Dermis blood vessel endothelial cell (primary cell): ENCODE measurements around the gene HMX2. TPM values are rescaled to one million over a fixed set of nuclear protein-coding genes. Genes with fewer than 3 reads are reported as not detected.
A peak's percentile ranks its signal among the peaks of the same experiment; 100 is the strongest.

Source experiments
- DNase-seq: peaks from one replicate; pipeline ENCODE4 v3.0.0; 2010
- total RNA-seq: library from RNA; depleted of rRNA; stranded (reverse); fragments of >200 nt; gene quantifications from 2 replicates; pipeline ENCODE4 v1.2.3, GENCODE V29; 2014

The HMX2 gene
- not detected in 2 replicates for total RNA-seq

GRCh38 chr10:123147635-123148413, at the start of gene HMX2:
Gene HMX2, plus strand, starts transcription at chr10:123148136. Its CDS starts 243 bp downstream, at chr10:123148379.
- no peak for DNase-seq

- no peak for DNase-seq
These were observed 47.7 kb upstream of the HMX2 start for GRCh38 chr10:123100030-123100762.

DNA sequence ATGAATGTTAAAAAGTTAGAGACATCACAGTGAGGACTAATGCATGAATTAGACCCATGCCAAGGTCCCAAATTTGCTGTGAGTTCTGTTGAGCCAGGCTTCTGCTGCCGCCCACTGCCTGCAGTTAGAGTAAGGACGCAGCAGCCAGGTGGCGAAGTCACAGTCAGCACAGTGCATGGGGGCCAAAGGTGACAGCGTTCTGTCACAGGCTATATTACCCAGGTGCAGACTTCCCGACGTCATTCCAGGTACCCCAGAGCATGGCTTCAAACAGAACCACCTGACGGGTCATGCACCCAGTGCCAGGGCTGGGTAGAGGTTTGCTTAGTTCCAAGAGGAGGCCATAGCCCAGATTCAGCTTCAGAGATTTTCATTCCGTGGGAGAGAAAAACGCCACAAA, 46.1 kb upstream of the HMX2 start:
- no peak for DNase-seq

DNA sequence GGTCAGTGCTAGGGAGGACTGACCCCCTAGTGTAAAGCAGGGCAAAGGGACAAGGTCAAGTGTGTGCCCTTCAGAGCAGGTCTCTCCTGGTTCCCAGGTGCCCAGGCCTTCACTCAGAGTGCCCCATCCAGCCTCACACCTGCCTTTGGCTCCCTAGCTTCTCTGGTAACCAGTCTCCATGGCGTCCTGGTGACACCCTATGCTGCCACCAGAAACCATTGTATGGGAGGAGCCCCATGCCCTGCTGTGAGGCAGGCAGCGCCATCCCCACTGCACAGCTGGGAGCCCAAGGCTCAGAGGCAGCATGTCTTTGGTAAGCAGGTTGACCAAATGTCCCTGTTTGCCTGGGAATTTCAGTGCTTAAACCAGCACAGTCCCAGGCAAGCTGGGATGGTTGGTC, 45.3 kb upstream of the HMX2 start:
- DNase-seq, result no peak

DNA sequence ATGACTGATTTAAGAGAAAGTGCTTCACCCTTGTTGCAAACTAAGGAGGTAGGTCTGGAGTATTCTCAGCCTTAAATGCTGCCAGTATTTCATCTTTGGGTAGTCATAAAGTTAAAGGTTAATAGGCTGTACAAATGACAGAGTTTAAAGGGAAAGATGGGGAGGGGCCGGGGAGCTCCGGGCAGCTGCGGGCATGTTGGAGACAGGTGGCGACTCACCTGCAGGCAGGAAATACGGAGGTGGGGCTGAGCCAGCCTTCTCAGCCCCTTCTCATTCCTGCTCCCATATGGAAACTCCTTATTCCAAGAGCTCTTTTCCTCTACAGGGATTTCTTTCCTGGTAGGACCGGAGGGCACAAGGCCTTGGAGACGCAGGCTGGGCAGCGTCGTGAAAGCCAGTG, 44.0 kb upstream of the HMX2 start:
- DNase-seq, result no peak

GRCh38 chr10:123109466-123109865, 38.5 kb upstream of the HMX2 start:
- DNase-seq, result no peak

GRCh38 chr10:123117644-123118417, 30.1 kb upstream of the HMX2 start:
- no peak for DNase-seq

GRCh38 chr10:123119081-123119480, 28.9 kb upstream of the HMX2 start:
- DNase-seq, result no peak

DNA sequence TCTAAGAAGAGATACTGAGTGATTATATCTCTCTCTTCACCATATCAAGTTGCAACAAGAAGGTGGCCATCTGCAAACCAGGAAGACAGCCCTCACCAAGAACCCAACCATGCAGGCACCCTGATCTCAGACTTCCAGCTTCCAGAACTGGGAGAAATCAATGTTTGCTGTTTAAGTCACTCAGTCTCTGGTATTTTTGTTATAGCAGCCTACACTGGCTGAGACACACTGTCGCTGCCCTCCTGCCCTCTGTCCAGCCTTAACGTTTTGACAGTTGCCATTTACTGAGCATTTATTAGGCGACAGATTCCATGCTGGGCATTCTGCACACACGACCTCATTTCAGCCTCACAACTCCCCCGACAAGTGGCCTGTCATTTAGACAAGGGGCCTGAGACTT, 21.7 kb upstream of the HMX2 start:
- no peak for DNase-seq

- no peak for DNase-seq
These were observed 18.2 kb upstream of the HMX2 start for GRCh38 chr10:123129618-123130271.

DNA sequence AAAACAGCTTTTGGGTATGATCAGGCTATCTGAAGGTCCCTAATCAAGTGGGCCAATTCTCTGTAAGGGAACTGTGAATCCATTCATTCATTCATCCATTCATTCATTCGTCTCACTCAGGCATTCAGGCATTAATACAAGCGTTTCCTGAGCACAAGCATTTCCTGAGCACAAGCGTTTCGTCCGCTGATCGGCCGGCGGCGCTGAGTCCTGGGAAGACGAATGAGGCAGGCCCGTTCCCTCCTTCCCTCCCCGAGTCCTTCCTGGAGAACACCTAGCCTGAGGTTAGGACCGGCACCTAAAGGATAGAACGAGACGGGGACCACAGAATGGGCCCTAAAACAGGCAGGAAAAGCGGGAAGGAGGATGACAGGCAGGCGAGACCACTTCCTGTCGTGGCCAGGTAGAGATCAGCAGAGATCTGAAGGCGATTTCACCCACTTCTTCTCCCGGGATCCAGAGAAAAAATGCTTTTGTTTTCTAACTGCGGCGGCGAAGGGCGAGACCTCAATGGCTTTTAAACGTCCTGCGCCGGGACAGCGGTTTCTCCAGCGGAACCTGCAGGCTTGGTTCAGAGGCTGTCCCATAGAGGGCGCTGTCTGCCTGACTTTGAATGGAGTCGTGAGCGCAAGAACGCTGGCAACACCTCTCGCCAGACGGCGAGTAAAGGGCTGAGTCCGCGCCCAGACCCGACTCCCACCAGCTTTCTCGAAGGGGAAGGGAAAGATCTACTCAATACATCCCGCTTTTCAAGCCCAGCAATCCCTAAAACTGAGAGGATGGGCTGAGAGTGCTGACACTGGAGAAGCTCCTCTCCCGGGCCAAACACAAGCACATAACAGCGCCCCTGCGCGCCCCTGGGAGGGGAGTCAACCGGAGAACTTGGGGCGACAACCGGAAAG, 15.1 kb upstream of the HMX2 start:
- DNase-seq, result peak; percentile 93

DNA sequence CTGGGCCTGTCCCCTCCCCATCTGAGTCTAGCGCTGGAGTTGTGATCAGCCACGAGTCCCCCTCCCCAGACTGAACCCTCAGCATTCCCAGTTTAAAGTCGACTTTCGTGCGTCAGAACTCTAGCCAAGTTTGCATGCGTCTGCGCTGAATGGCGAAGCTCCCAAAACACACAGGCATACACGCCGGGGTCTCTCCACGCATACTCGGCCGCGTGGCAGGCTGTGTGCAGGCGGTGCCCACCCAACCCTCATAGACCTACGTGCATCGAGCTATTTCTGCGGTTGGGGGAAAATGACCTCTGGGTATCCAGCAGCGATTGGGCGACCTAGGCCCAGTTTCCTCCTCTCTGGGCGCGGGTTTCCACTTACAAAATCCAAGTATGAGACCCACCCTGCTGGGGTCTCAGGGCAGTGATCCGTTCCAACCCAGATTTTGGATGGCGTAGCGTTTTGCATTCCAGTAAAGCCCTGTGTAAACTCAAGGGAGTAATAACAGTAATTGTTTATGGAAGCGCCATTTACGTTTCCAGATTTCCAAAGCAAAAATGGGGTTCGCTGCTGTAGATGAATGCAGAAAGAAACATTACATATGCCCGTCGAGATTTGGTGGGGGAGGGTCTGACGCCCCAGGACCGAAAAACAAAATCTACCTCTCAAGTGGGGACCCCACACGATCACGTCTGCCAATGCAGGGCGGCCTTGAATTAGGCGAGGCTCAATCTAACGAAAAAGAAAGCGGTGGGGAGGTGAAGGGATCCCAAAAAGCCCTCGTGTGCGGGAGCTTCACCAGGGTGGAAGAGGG, 14.2 kb upstream of the HMX2 start:
- DNase-seq, result no peak

GRCh38 chr10:123134343-123134914, 13.5 kb upstream of the HMX2 start:
- DNase-seq, result no peak

DNA sequence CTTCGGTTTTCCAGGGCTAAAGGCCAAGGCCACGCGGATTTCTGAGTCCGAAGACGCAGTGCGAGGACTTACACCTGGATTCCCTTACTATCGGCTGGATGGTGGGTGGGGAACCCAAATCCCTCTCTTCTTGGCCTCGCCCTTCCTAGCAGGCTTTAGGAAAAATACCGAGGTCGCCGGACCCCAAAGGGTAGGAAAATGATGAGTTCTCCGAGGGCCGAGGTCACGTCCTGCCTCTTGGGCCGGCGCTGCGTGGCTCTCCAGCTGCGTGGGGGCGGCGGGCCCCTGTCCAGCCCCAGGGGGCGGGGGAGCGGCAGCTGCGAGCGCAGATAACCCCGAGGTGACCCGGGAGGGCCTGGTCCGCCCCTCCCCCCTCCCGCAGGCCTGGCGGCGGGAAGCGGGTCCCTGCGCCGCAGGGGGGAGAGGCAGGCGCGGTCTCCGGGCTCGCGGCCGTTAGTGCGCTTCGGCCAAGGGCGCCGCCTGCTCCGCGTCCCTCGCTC, 13.0 kb upstream of the HMX2 start:
- DNase-seq, result no peak

DNA sequence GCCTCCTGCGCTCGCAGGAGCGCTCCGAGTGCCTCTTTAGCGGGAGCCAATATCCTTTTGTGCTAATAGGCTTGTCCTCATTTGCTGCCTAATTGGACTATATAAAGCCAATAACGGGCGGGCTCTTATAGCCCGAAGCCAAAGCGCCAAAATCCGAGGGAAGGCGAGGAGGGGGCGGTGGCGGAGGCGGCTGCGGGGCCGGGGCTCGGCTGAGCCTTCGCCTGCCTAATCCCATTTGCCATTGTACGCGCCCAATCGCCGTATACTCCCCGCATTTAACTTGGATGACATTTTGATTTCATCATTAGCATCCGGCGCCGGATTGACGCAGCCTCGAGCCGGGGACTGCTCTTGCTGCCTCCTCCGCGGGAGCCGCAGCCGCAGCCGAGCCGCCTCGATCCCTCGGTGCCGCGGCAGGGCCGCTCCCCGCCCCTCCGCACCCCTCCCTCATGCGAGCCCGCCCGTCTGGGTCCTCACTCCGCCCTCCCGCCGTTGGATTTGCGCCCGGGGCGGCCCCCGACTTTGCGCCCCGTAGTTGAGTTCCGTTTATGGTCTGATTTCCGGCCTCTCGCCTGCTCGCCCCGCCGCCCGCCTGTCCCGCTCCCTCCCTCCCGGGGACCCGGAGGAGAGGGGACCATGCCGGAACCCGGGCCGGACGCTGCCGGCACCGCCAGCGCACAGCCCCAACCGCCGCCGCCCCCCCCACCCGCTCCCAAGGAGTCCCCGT, 12.4 kb upstream of the HMX2 start, which contains the start of gene HMX3:
HMX3 (plus strand) TSS at position 556 of the 727 bp plus-strand sequence; CDS start at position 637, 81 bp downstream.
- DNase-seq, result no peak

- DNase-seq, result no peak
These were observed 11.6 kb upstream of the HMX2 start for GRCh38 chr10:123136221-123136805.

- peak; percentile 34 for DNase-seq
These were observed 10.9 kb upstream of the HMX2 start for GRCh38 chr10:123136806-123137642.

- no peak for DNase-seq
These were observed 8.8 kb upstream of the HMX2 start for GRCh38 chr10:123139165-123139520.
